DOHH2 (cell line): ENCODE data around the gene FHOD3.

ENCODE experiments used
- H3F3A ChIP-seq: fragments of 200-600 bp; sonication (generic), shearing (Covaris generic); 2 replicates; pipeline ENCODE4 v1.6.0; 2016; ENCODE audit warnings: antibody characterized with exemption, mild to moderate bottlenecking; ENCODE audit not compliant: control insufficient read depth, insufficient read depth
- H3K27ac ChIP-seq: fragments of 200-600 bp; sonication (generic); 2 replicates; pipeline ENCODE4 v1.5.1; 2014; ENCODE audit warnings: low read depth, mild to moderate bottlenecking, low read length, moderate library complexity
- H3K27me3 ChIP-seq: fragments of 200-600 bp; sonication (generic); 2 replicates; pipeline ENCODE4 v1.6.1; 2014; ENCODE audit warnings: mild to moderate bottlenecking, low read length, mixed read lengths; ENCODE audit not compliant: control insufficient read depth
- H3K36me3 ChIP-seq: fragments of 200-600 bp; sonication (generic); 2 replicates; pipeline ENCODE4 v1.6.1; 2014; ENCODE audit warnings: mild to moderate bottlenecking, low read length, moderate library complexity, mixed read lengths; ENCODE audit not compliant: control insufficient read depth
- H3K4me1 ChIP-seq: fragments of 200-600 bp; sonication (generic); 2 replicates; pipeline ENCODE4 v1.6.1; 2014; ENCODE audit warnings: mild to moderate bottlenecking, low read length, mixed read lengths; ENCODE audit not compliant: control insufficient read depth
- H3K4me2 ChIP-seq: fragments of 200-600 bp; sonication (generic); 2 replicates; pipeline ENCODE4 v1.6.0; 2014; ENCODE audit warnings: mild to moderate bottlenecking, low read length, moderate library complexity
- H3K4me3 ChIP-seq: fragments of 200-600 bp; sonication (generic); 2 replicates; pipeline ENCODE4 v1.5.1; 2014; ENCODE audit warnings: mild to moderate bottlenecking, low read length, mixed read lengths
- H3K79me2 ChIP-seq: fragments of 200-600 bp; sonication (generic); 2 replicates; pipeline ENCODE4 v1.6.1; 2014; ENCODE audit warnings: mild to moderate bottlenecking, low read length, mixed read lengths; ENCODE audit not compliant: control insufficient read depth
- H3K9me2 ChIP-seq: fragments of 200-600 bp; sonication (generic); replicated peaks from 2 replicates; pipeline ENCODE4 v1.6.1; 2014; ENCODE audit warnings: mild to moderate bottlenecking, low read length, mixed read lengths; ENCODE audit not compliant: control insufficient read depth
- H3K9me3 ChIP-seq: fragments of 200-600 bp; sonication (generic); 2 replicates; pipeline ENCODE4 v1.6.1; 2014; ENCODE audit warnings: antibody characterized with exemption, low read length, mixed read lengths; ENCODE audit not compliant: control insufficient read depth, insufficient read depth
- H4K20me1 ChIP-seq: fragments of 200-600 bp; sonication (generic); 2 replicates; pipeline ENCODE4 v1.6.0; 2014; ENCODE audit warnings: low read depth, mild to moderate bottlenecking, antibody characterized with exemption, low read length, moderate library complexity; ENCODE audit not compliant: control insufficient read depth, insufficient read depth
- CTCF ChIP-seq: fragments of 200-600 bp; sonication (generic); IDR thresholded peaks from one replicate; pipeline ENCODE4 v1.5.1; 2014; ENCODE audit warnings: antibody characterized with exemption, mild to moderate bottlenecking, low read depth, low read length; ENCODE audit not compliant: poor library complexity, severe bottlenecking
- EZH2phosphoT487 ChIP-seq: fragments of 200-600 bp; sonication (generic); IDR thresholded peaks from 2 replicates; pipeline ENCODE4 v1.6.1; 2017; ENCODE audit warnings: borderline replicate concordance, mild to moderate bottlenecking, antibody characterized with exemption, low read length, moderate library complexity, mixed read lengths

FHOD3 gene

DNA sequence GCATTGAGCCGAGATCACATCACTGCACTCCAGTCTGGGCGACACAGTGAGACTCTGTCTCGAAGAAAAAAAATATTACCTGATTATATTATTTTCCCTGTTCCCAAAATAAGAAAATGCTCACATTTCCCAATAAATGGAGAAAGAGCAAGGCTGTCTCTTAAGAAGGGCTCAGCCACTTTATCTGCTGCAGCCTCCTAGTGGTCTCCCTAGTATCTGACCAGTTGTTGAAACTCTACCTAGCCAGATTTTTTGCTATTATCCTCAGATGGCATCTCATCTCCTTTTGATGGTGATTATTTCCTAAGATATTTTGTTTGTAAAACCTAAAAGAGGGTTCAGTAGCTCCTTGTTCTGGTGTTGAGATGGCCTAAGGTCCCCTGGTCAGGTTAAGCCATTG is 417.0 kb downstream of the FHOD3 start:
- Histone ChIP-seq H3K9me3 (no peaks in the 10 kb centered on the region), H3K27me3 (no peaks in the 10 kb centered on the region), H4K20me1 (no peaks in the 10 kb centered on the region), H3K9me2 (no peaks in the 10 kb centered on the region), H3K79me2 (0 out of 2 replicates have a peak, but pooled peaks cover 2% of the 10 kb centered on the region), H3K4me2 (no peak overlapping the region), H3K4me3 (no peak overlapping the region), H3F3A (peaks cover 9% of the 10 kb centered on the region; the same call in 1 of the 2 replicates), H3K36me3 (peaks cover 37% of the 10 kb centered on the region), H3K4me1 (peaks cover 65% of the 10 kb centered on the region), H3K27ac (no peak overlapping the region)
- TF ChIP-seq CTCF (no peak), EZH2phosphoT487 (no peak)

- H3K36me3 ChIP-seq: peaks cover 30% of the 10 kb centered on the region
- peaks cover 90% of the 10 kb centered on the region for H3K4me1 ChIP-seq
- peak overlapping the region; percentile 39 for H3K27ac ChIP-seq
- peak overlapping the region; percentile 58 for H3K4me3 ChIP-seq
- TF ChIP-seq EZH2phosphoT487: no peak
- TF ChIP-seq CTCF: no peak
- 0 out of 2 replicates have a peak, but pooled peaks cover 2% of the 10 kb centered on the region for H3K79me2 ChIP-seq
- H3F3A ChIP-seq: peaks cover 9% of the 10 kb centered on the region; the same call in 1 of the 2 replicates
- no peaks in the 10 kb centered on the region for H3K27me3 ChIP-seq
- peak overlapping the region; percentile 49 for H3K4me2 ChIP-seq
- no peaks in the 10 kb centered on the region for H3K9me3 ChIP-seq
- H4K20me1 ChIP-seq: no peaks in the 10 kb centered on the region
- H3K9me2 ChIP-seq: no peaks in the 10 kb centered on the region
Observed at GRCh38 chr18:36717422-36718110, 420.1 kb downstream of the FHOD3 start.

GRCh38 chr18:36718705-36719328 is 421.3 kb downstream of the FHOD3 start:
- no peaks in the 10 kb centered on the region for H3K9me2 ChIP-seq
- H3K27me3 ChIP-seq: no peaks in the 10 kb centered on the region
- H3K9me3 ChIP-seq: no peaks in the 10 kb centered on the region
- no peak overlapping the region for H3K4me2 ChIP-seq
- 0 out of 2 replicates have a peak, but pooled peaks cover 2% of the 10 kb centered on the region for H3K79me2 ChIP-seq
- H3K4me1 ChIP-seq: peaks cover 86% of the 10 kb centered on the region
- H4K20me1 ChIP-seq: no peaks in the 10 kb centered on the region
- H3K27ac ChIP-seq: no peak overlapping the region
- TF ChIP-seq EZH2phosphoT487 (no peak), CTCF (no peak)
- H3K4me3 ChIP-seq: no peak overlapping the region
- H3F3A ChIP-seq: 0 out of 2 replicates have a peak, but pooled peaks cover 4% of the 10 kb centered on the region
- H3K36me3 ChIP-seq: peaks cover 30% of the 10 kb centered on the region
